Hepatocyte (in vitro differentiated cells): ENCODE data around the gene VAV1. TPM values are rescaled to one million over a fixed set of nuclear protein-coding genes. Genes with fewer than 3 reads are reported as not detected.

Experiments
- DNase-seq: peaks from one replicate; pipeline ENCODE4 v3.0.0-alpha.2; 2016; ENCODE audit warnings: low spot score
- H2AFZ ChIP-seq: fragments of 200-600 bp; sonication (generic); 2 replicates; pipeline ENCODE4 v1.6.0; 2016; ENCODE audit warnings: antibody characterized with exemption, mild to moderate bottlenecking
- H3K27ac ChIP-seq: fragments of 200-600 bp; sonication (generic); 2 replicates; pipeline ENCODE4 v1.5.1; 2016; ENCODE audit warnings: mild to moderate bottlenecking
- H3K27me3 ChIP-seq: fragments of 200-600 bp; sonication (generic); 2 replicates; pipeline ENCODE4 v1.6.1; 2016
- H3K36me3 ChIP-seq: fragments of 200-600 bp; sonication (generic); replicated peaks from 2 replicates; pipeline ENCODE4 v1.5.1; 2016; ENCODE audit warnings: low read depth; ENCODE audit not compliant: insufficient read depth
- H3K4me1 ChIP-seq: fragments of 200-600 bp; sonication (generic); 2 replicates; pipeline ENCODE4 v1.5.1; 2016; ENCODE audit warnings: mild to moderate bottlenecking, moderate library complexity; ENCODE audit not compliant: insufficient read depth
- H3K4me2 ChIP-seq: fragments of 200-600 bp; sonication (generic); 2 replicates; pipeline ENCODE4 v1.6.0; 2016
- H3K4me3 ChIP-seq: fragments of 200-600 bp; sonication (generic); 2 replicates; pipeline ENCODE4 v1.5.1; 2016; ENCODE audit warnings: mild to moderate bottlenecking
- H3K79me2 ChIP-seq: fragments of 200-600 bp; sonication (generic); 2 replicates; pipeline ENCODE4 v1.6.0; 2017; ENCODE audit warnings: mild to moderate bottlenecking
- H3K9me2 ChIP-seq: fragments of 200-600 bp; sonication (generic); replicated peaks from 2 replicates; pipeline ENCODE4 v1.6.0; 2017; ENCODE audit warnings: mild to moderate bottlenecking; ENCODE audit not compliant: insufficient read depth
- H3K9me3 ChIP-seq: fragments of 200-600 bp; sonication (generic); 2 replicates; pipeline ENCODE4 v1.5.1; 2016; ENCODE audit warnings: low read depth, mild to moderate bottlenecking
- H4K20me1 ChIP-seq: fragments of 200-600 bp; sonication (generic); 2 replicates; pipeline ENCODE4 v1.6.0; 2016; ENCODE audit warnings: mild to moderate bottlenecking; ENCODE audit not compliant: insufficient read depth, poor library complexity, severe bottlenecking
- CTCF ChIP-seq: fragments of 200-600 bp; sonication (generic); IDR thresholded peaks from 2 replicates; pipeline ENCODE4 v1.5.1; 2016; ENCODE audit warnings: antibody characterized with exemption, mild to moderate bottlenecking; ENCODE audit not compliant: poor library complexity
- EZH2 ChIP-seq: fragments of 200-600 bp; sonication (generic); IDR thresholded peaks from 2 replicates; pipeline ENCODE4 v1.6.1; 2016; ENCODE audit warnings: antibody characterized with exemption, mild to moderate bottlenecking, borderline replicate concordance
- EZH2phosphoT487 ChIP-seq: fragments of 200-600 bp; sonication (generic); IDR thresholded peaks from one replicate; pipeline ENCODE4 v1.6.1; 2018; ENCODE audit warnings: antibody characterized with exemption, mild to moderate bottlenecking, low read depth, moderate library complexity; ENCODE audit not compliant: unreplicated experiment, severe bottlenecking
- WGBS: methylation state at CpG from one replicate; pipeline ENCODE4 v1.1.6; 2016; ENCODE audit warnings: low lambda C conversion rate; ENCODE audit errors: missing lambda C conversion rate; 5-methylcytosine and 5-hydroxymethylcytosine counted together
- polyA plus RNA-seq: library from polyadenylated mRNA; unstranded; fragments of >200 nt; fragmentation: Nextera tagmentation; extraction: Ambion mirVana; gene quantifications from 2 replicates; pipeline ENCODE4 v1.2.1, GENCODE V29; 2016
- total RNA-seq: library from RNA; depleted of rRNA; stranded (reverse); fragments of >200 nt; gene quantifications from 2 replicates; pipeline ENCODE4 v1.2.3, GENCODE V29; 2014

The VAV1 gene
- total and polyA plus RNA-seq, 2 experiments from 2014 or later = 0.23 TPM; not detected in 1

- DNase-seq = peak; percentile 91
- peak overlapping the region; percentile 76 for H3K4me2 ChIP-seq
- no peaks in the 10 kb centered on the region for H3K27me3 ChIP-seq
Measured at GRCh38 chr19:6752256-6753177, 20.0 kb upstream of the VAV1 start.

GRCh38 chr19:6753178-6754031 is 19.1 kb upstream of the VAV1 start:
- Histone ChIP-seq H3K79me2 (no peaks in the 10 kb centered on the region), H3K9me3 (no peaks in the 10 kb centered on the region), H3K9me2 (no peaks in the 10 kb centered on the region), H3K27ac (peak overlapping the region; percentile 99), H3K27me3 (no peaks in the 10 kb centered on the region), H3K4me1 (peaks cover 8% of the 10 kb centered on the region), H2AFZ (peak overlapping the region; percentile 40), H3K36me3 (no peaks in the 10 kb centered on the region), H3K4me2 (peak overlapping the region; percentile 76), H3K4me3 (no peak overlapping the region), H4K20me1 (no peaks in the 10 kb centered on the region)
- no peak for TF ChIP-seq EZH2
- peak; percentile 49 for TF ChIP-seq CTCF
- no peak for TF ChIP-seq EZH2phosphoT487
- 6% methylated on average over 32 of the region's 50 CpGs for WGBS
- DNase-seq = peak; percentile 94

More at GRCh38 chr19:6752256-6753177, 20.0 kb upstream of the VAV1 start:
- Histone ChIP-seq H3K36me3 (no peaks in the 10 kb centered on the region), H2AFZ (no peak overlapping the region), H3K9me3 (no peaks in the 10 kb centered on the region), H3K4me3 (no peak overlapping the region), H3K9me2 (no peaks in the 10 kb centered on the region), H3K79me2 (no peaks in the 10 kb centered on the region), H3K27ac (peak overlapping the region; percentile 99), H4K20me1 (no peaks in the 10 kb centered on the region), H3K4me1 (peaks cover 8% of the 10 kb centered on the region)
- WGBS = 38% methylated on average over 47 of the region's 50 CpGs
- no peak for TF ChIP-seq CTCF

- Histone ChIP-seq H2AFZ (no peak overlapping the region), H4K20me1 (no peaks in the 10 kb centered on the region), H3K9me3 (no peaks in the 10 kb centered on the region), H3K4me2 (no peak overlapping the region), H3K4me3 (no peak overlapping the region), H3K4me1 (peaks cover 8% of the 10 kb centered on the region), H3K27me3 (no peaks in the 10 kb centered on the region), H3K36me3 (no peaks in the 10 kb centered on the region), H3K27ac (no peak overlapping the region), H3K9me2 (no peaks in the 10 kb centered on the region), H3K79me2 (no peaks in the 10 kb centered on the region)
- 97% methylated on average over 16 of the region's 22 CpGs for WGBS
- no peak for DNase-seq
- no peak for TF ChIP-seq EZH2phosphoT487
Measured at GRCh38 chr19:6754136-6754535, 18.4 kb upstream of the VAV1 start.
